ENCODE data around the gene SGCD. TPM values are rescaled to one million over a fixed set of nuclear protein-coding genes. Genes with fewer than 3 reads are reported as not detected.

The SGCD gene
- total RNA-seq, 4 donors from 2014 or later: 0.53 to 2.3 (median 1.2) TPM

GRCh38 chr5:156541582-156541981 lies 214.6 kb downstream of the SGCD start:
- TF ChIP-seq CTCF (IDR thresholded peaks at IDR 0.05): no peak
- no peak for TF ChIP-seq POLR2A (IDR thresholded peaks at IDR 0.05)
- no peak for DNase-seq (ENCODE audit: low spot score in 2 of 2)
- H3K4me3 ChIP-seq (ENCODE audit: low read depth, poor library complexity, severe bottlenecking): no peak overlapping the region
- intact Hi-C loops (cut with DNase I; ENCODE audit: low total_unique reads): no loop called here
- 86 to 89% methylated on average over 2 of the region's 2 CpGs for WGBS, 2 donors

- intact Hi-C loops (cut with DNase I; ENCODE audit: low total_unique reads): no loop called here
- WGBS, 2 donors: 74 to 75% methylated on average over 5 of the region's 5 CpGs
- no peak for DNase-seq (ENCODE audit: low spot score in 2 of 2)
- no peak overlapping the region for H3K4me3 ChIP-seq (ENCODE audit: low read depth, poor library complexity, severe bottlenecking)
- no peak for TF ChIP-seq CTCF (IDR thresholded peaks at IDR 0.05)
- TF ChIP-seq POLR2A (IDR thresholded peaks at IDR 0.05): no peak
Observed at GRCh38 chr5:156543348-156544145, 216.6 kb downstream of the SGCD start.

GRCh38 chr5:156552855-156553358 lies 225.9 kb downstream of the SGCD start:
- intact Hi-C loops (cut with DNase I; ENCODE audit: low total_unique reads): no loop called here
- no peak for DNase-seq (ENCODE audit: low spot score in 2 of 2)
- WGBS, 2 donors: 82 to 84% methylated on average over 3 of the region's 3 CpGs
- no peak overlapping the region for H3K4me3 ChIP-seq (ENCODE audit: low read depth, poor library complexity, severe bottlenecking)
- TF ChIP-seq CTCF (IDR thresholded peaks at IDR 0.05): no peak
- TF ChIP-seq POLR2A (IDR thresholded peaks at IDR 0.05): no peak

GRCh38 chr5:156556666-156557406 lies 229.9 kb downstream of the SGCD start:
- intact Hi-C loops (cut with DNase I; ENCODE audit: low total_unique reads): no loop called here
- no peak for DNase-seq (ENCODE audit: low spot score in 2 of 2)
- TF ChIP-seq POLR2A (IDR thresholded peaks at IDR 0.05) (no peak), CTCF (IDR thresholded peaks at IDR 0.05) (no peak)
- WGBS, 2 donors: 78 to 79% methylated on average over 1 of the region's 1 CpG
- no peak overlapping the region for H3K4me3 ChIP-seq (ENCODE audit: low read depth, poor library complexity, severe bottlenecking)

GRCh38 chr5:156560002-156560401 lies 233.0 kb downstream of the SGCD start:
- no peak overlapping the region for H3K4me3 ChIP-seq (ENCODE audit: low read depth, poor library complexity, severe bottlenecking)
- WGBS, 2 donors: 59 to 66% methylated on average over 2 of the region's 2 CpGs
- DNase-seq (ENCODE audit: low spot score in 2 of 2): no peak
- intact Hi-C loops (cut with DNase I; ENCODE audit: low total_unique reads): no loop called here
- TF ChIP-seq CTCF (IDR thresholded peaks at IDR 0.05): no peak
- TF ChIP-seq POLR2A (IDR thresholded peaks at IDR 0.05): no peak
